Breast epithelium (tissue), 3 donors: Measurements from ENCODE around the gene ATP13A1.

Experiments
- CTCF ChIP-seq, 3 donors: fragments of 450-650 bp; IDR thresholded peaks; one replicate each; pipeline ENCODE4 v1.5.1; 2016 to 2017; ENCODE audit warnings: antibody characterized with exemption in 3 of 3, mild to moderate bottlenecking in 3 of 3, moderate library complexity in 3 of 3
- POLR2AphosphoS5 ChIP-seq, 3 donors: sonication (generic); formaldehyde crosslinking; IDR thresholded peaks; one replicate each; pipeline ENCODE4 v1.6.1; 2017; ENCODE audit warnings: antibody characterized with exemption in 3 of 3

GRCh38 chr19:19677579-19677978, 14.1 kb upstream of the ATP13A1 start:
- TF ChIP-seq CTCF (IDR thresholded peaks at IDR 0.05) (no peak), POLR2AphosphoS5 (IDR thresholded peaks at IDR 0.05) (no peak)
